Measurements from ENCODE around the gene C10orf71. TPM values are rescaled to one million over a fixed set of nuclear protein-coding genes. Genes with fewer than 3 reads are reported as not detected.

The C10orf71 gene
- total and polyA plus RNA-seq, 2 experiments from 2014 or later, result not detected

DNA sequence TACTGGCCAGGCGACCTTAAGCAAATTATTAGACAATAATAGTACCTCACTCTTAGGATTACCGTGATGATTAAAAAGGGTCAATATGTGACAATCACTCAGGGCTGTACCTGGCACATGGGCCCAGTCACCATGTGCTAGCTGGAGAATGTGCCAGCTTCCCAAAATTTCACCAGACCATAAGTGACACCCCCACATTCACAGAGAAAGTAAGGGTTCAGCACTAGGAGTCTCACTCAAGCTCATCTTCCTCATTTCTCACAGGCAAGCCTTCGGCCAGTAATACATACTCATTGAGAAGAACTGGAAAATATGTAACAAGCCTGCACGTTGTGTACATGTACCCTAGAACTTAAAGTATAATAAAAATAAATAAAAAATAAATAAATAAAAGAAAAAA is 22.4 kb upstream of the C10orf71 start:
- Histone ChIP-seq H3K4me1 (ENCODE audit: insufficient read depth) (no peaks in the 10 kb centered on the region), H3K79me2 (no peaks in the 10 kb centered on the region), H3K4me3 (no peak overlapping the region), H4K20me1 (ENCODE audit: insufficient read depth, poor library complexity, severe bottlenecking) (no peaks in the 10 kb centered on the region), H3K9me3 (ENCODE audit: low read depth) (no peaks in the 10 kb centered on the region), H3K27ac (no peak overlapping the region), H3K9me2 (replicated peaks; ENCODE audit: insufficient read depth) (no peaks in the 10 kb centered on the region), H3K4me2 (no peak overlapping the region), H3K36me3 (replicated peaks; ENCODE audit: insufficient read depth, low read depth) (no peaks in the 10 kb centered on the region), H3K27me3 (peaks cover 9% of the 10 kb centered on the region), H2AFZ (no peak overlapping the region)
- no peak for DNase-seq (ENCODE audit: low spot score)
- WGBS (ENCODE audit: low lambda C conversion rate, missing lambda C conversion rate), result 97% methylated on average over 4 of the region's 4 CpGs
- TF ChIP-seq EZH2phosphoT487 (IDR thresholded peaks at IDR 0.05; ENCODE audit: low read depth, severe bottlenecking, unreplicated experiment) (no peak), EZH2 (IDR thresholded peaks at IDR 0.05; ENCODE audit: borderline replicate concordance) (no peak), CTCF (IDR thresholded peaks at IDR 0.05; ENCODE audit: poor library complexity) (no peak)

DNA sequence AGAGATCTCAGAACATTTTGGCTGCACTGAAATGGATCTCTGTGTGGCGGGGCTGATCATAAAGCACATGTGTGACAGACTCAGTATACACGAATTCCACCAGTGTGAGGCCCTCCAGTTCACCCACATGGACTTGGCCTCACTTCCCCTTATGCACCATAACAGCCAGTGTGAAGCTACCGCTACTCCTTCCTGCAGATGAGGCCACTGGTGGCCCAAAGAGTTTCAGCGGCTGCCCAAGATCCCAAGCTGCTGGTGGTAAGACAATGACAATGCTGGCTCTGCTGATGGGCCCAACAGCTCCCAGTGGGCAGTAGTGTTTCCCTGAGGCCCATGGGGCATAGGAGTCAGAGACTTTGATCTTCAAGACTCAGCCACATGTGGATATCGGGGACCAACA is 21.0 kb upstream of the C10orf71 start:
- H3K27ac ChIP-seq, result no peak overlapping the region
- H3K4me2 ChIP-seq, result no peak overlapping the region
- H3K79me2 ChIP-seq, result no peaks in the 10 kb centered on the region
- H3K4me3 ChIP-seq, result no peak overlapping the region
- no peak overlapping the region for H2AFZ ChIP-seq
- no peaks in the 10 kb centered on the region for H3K36me3 ChIP-seq (replicated peaks; ENCODE audit: insufficient read depth, low read depth)
- no peaks in the 10 kb centered on the region for H3K4me1 ChIP-seq (ENCODE audit: insufficient read depth)
- H4K20me1 ChIP-seq (ENCODE audit: insufficient read depth, poor library complexity, severe bottlenecking), result no peaks in the 10 kb centered on the region
- 77% methylated on average over 5 of the region's 5 CpGs for WGBS (ENCODE audit: low lambda C conversion rate, missing lambda C conversion rate)
- no peaks in the 10 kb centered on the region for H3K9me2 ChIP-seq (replicated peaks; ENCODE audit: insufficient read depth)
- DNase-seq (ENCODE audit: low spot score), result no peak
- no peak for TF ChIP-seq EZH2 (IDR thresholded peaks at IDR 0.05; ENCODE audit: borderline replicate concordance)
- TF ChIP-seq CTCF (IDR thresholded peaks at IDR 0.05; ENCODE audit: poor library complexity), result no peak
- TF ChIP-seq EZH2phosphoT487 (IDR thresholded peaks at IDR 0.05; ENCODE audit: low read depth, severe bottlenecking, unreplicated experiment), result no peak
- no peaks in the 10 kb centered on the region for H3K9me3 ChIP-seq (ENCODE audit: low read depth)
- H3K27me3 ChIP-seq, result peaks cover 9% of the 10 kb centered on the region

- Histone ChIP-seq H3K27ac (no peak overlapping the region), H3K9me3 (ENCODE audit: low read depth) (no peaks in the 10 kb centered on the region), H4K20me1 (ENCODE audit: insufficient read depth, poor library complexity, severe bottlenecking) (no peaks in the 10 kb centered on the region), H3K27me3 (peaks cover 9% of the 10 kb centered on the region), H3K36me3 (replicated peaks; ENCODE audit: insufficient read depth, low read depth) (no peaks in the 10 kb centered on the region), H2AFZ (no peak overlapping the region), H3K9me2 (replicated peaks; ENCODE audit: insufficient read depth) (no peaks in the 10 kb centered on the region), H3K4me3 (no peak overlapping the region), H3K79me2 (no peaks in the 10 kb centered on the region), H3K4me2 (no peak overlapping the region), H3K4me1 (ENCODE audit: insufficient read depth) (no peaks in the 10 kb centered on the region)
- no peak for TF ChIP-seq EZH2phosphoT487 (IDR thresholded peaks at IDR 0.05; ENCODE audit: low read depth, severe bottlenecking, unreplicated experiment)
- TF ChIP-seq EZH2 (IDR thresholded peaks at IDR 0.05; ENCODE audit: borderline replicate concordance), result no peak
- no peak for TF ChIP-seq CTCF (IDR thresholded peaks at IDR 0.05; ENCODE audit: poor library complexity)
- no peak for DNase-seq (ENCODE audit: low spot score)
- WGBS (ENCODE audit: low lambda C conversion rate, missing lambda C conversion rate), result 58% methylated on average over 7 of the region's 7 CpGs
Observed at GRCh38 chr10:49278497-49278981, 20.4 kb upstream of the C10orf71 start.
